ENCODE measurements around the gene ATP2B3.

DNA sequence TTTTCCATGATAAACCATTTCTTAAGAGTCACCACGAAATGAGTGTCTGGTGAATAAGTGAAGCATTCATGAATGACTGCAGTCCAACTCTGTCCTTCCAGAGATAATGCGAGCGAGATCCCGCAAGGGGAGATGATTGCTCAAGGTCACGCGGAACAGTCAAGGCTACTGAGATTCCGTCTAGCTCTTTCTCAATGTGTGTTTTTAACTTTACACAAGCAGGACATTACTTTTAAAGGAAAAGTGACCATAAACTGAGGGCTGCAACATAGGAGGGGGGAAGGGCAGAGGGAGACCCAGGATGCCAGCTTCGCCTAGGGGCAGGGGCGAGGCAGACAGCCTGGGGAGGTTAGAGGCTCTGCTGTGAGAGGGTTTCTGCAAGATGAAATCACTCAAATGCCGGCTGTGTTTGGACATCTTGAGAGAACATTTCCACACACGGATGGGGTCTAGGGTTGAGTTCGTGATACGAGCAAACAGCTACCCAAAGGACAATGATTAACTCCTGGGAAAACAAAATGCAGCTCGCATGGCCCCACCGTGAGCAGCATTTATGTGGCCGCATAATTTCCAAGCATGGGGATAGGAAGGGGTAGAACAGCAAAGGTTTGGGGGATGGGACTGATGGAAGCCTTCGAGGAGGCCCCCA lies 105.3 kb downstream of the ATP2B3 start:
- TF ChIP-seq, protein P1, sequence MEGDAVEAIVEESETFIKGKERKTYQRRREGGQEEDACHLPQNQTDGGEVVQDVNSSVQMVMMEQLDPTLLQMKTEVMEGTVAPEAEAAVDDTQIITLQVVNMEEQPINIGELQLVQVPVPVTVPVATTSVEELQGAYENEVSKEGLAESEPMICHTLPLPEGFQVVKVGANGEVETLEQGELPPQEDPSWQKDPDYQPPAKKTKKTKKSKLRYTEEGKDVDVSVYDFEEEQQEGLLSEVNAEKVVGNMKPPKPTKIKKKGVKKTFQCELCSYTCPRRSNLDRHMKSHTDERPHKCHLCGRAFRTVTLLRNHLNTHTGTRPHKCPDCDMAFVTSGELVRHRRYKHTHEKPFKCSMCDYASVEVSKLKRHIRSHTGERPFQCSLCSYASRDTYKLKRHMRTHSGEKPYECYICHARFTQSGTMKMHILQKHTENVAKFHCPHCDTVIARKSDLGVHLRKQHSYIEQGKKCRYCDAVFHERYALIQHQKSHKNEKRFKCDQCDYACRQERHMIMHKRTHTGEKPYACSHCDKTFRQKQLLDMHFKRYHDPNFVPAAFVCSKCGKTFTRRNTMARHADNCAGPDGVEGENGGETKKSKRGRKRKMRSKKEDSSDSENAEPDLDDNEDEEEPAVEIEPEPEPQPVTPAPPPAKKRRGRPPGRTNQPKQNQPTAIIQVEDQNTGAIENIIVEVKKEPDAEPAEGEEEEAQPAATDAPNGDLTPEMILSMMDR (IDR thresholded peaks at IDR 0.05; ENCODE audit: insufficient read depth, low read length, poor library complexity, severe bottlenecking), result no peak
- no peak for TF ChIP-seq EZH2phosphoT487 (conservative IDR thresholded peaks at IDR 0.05; ENCODE audit: low read length)

Measured in SU-DHL-6 (cell line).